Astrocyte (in vitro differentiated cells and primary cell): Measurements from ENCODE around the gene PTPN22.

ENCODE experiments used
- EZH2 ChIP-seq: IDR thresholded peaks from 2 replicates; pipeline ENCODE4 v1.6.1; 2012; ENCODE audit warnings: mild to moderate bottlenecking, low read length, inconsistent platforms; ENCODE audit not compliant: insufficient read depth
- TF ChIP-seq, protein P1 (sequence below): IDR thresholded peaks from 2 replicates; pipeline ENCODE4 v1.5.1; 2011; ENCODE audit warnings: low read depth, mild to moderate bottlenecking, inconsistent platforms, low read length, moderate library complexity; ENCODE audit not compliant: insufficient read depth

DNA sequence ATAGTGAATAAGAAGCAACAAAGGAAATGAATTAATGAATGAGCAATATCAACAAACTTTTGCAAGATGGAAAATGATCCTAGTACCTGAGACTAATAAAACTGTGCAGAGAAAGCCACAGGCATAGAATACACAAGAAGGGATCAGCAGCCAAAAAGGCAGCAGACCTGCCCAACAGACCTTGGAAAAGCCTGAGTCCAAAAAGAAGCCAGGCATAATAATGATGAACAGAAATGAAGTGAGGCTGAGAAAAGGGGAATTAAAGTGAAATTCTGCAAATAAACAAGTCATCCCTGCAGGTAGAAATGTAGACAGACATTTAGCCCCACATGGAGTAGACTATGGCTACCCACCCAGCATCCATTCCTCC lies 101.9 kb downstream of the PTPN22 start:
- TF ChIP-seq, protein P1, sequence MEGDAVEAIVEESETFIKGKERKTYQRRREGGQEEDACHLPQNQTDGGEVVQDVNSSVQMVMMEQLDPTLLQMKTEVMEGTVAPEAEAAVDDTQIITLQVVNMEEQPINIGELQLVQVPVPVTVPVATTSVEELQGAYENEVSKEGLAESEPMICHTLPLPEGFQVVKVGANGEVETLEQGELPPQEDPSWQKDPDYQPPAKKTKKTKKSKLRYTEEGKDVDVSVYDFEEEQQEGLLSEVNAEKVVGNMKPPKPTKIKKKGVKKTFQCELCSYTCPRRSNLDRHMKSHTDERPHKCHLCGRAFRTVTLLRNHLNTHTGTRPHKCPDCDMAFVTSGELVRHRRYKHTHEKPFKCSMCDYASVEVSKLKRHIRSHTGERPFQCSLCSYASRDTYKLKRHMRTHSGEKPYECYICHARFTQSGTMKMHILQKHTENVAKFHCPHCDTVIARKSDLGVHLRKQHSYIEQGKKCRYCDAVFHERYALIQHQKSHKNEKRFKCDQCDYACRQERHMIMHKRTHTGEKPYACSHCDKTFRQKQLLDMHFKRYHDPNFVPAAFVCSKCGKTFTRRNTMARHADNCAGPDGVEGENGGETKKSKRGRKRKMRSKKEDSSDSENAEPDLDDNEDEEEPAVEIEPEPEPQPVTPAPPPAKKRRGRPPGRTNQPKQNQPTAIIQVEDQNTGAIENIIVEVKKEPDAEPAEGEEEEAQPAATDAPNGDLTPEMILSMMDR, result no peak
- TF ChIP-seq EZH2, result no peak
